HEK293 (cell line): ENCODE data around the gene MARVELD1.
"Not testable (repeated sequence)": the region's sequence is repeated elsewhere in the genome, so short reads cannot be mapped to it uniquely, and the experiment has no call there.

Experiments
- HOXD13 ChIP-seq: sonication (generic); formaldehyde crosslinking; IDR thresholded peaks from 2 replicates; pipeline ENCODE4 v1.8.0; 2022; ENCODE audit warnings: missing genetic modification reagents, borderline replicate concordance
- KLF10 ChIP-seq: fragments of 450-650 bp; IDR thresholded peaks from 2 replicates; pipeline ENCODE4 v1.5.1; 2018; ENCODE audit warnings: missing biosample characterization, mild to moderate bottlenecking, missing genetic modification characterization
- SETDB1 ChIP-seq: IDR thresholded peaks from one replicate; pipeline ENCODE4 v1.6.1; 2017; ENCODE audit warnings: mild to moderate bottlenecking, low read length, moderate library complexity, mixed read lengths; ENCODE audit not compliant: insufficient read length
- ZNF16 ChIP-seq: fragments of 450-650 bp; formaldehyde crosslinking; IDR thresholded peaks from 2 replicates; pipeline ENCODE4 v1.5.1; 2016; ENCODE audit warnings: low read depth, missing biosample characterization, missing genetic modification characterization
- ZNF175 ChIP-seq: fragments of 450-650 bp; formaldehyde crosslinking; IDR thresholded peaks from 2 replicates; pipeline ENCODE4 v1.5.1; 2016; ENCODE audit warnings: missing biosample characterization, missing genetic modification characterization
- ZNF24 ChIP-seq: fragments of 450-650 bp; formaldehyde crosslinking; IDR thresholded peaks from 2 replicates; pipeline ENCODE4 v1.5.1; 2016; ENCODE audit warnings: missing biosample characterization, missing genetic modification characterization
- ZNF335 ChIP-seq: fragments of 450-650 bp; formaldehyde crosslinking; conservative IDR thresholded peaks from 2 replicates; pipeline ENCODE4 v1.5.1; 2016; ENCODE audit warnings: missing biosample characterization, missing genetic modification characterization
- ZNF426 ChIP-seq: fragments of 450-650 bp; formaldehyde crosslinking; IDR thresholded peaks from 2 replicates; pipeline ENCODE4 v1.5.1; 2017; ENCODE audit warnings: missing biosample characterization, missing genetic modification characterization, mild to moderate bottlenecking, inconsistent platforms, moderate library complexity
- TF ChIP-seq, protein P1 (sequence below): fragments of 450-650 bp; formaldehyde crosslinking; IDR thresholded peaks from 2 replicates; pipeline ENCODE4 v1.5.1; 2016; ENCODE audit warnings: missing biosample characterization, missing genetic modification characterization
- TF ChIP-seq, protein P2 (sequence below): fragments of 450-650 bp; formaldehyde crosslinking; optimal IDR thresholded peaks from 2 replicates; pipeline ENCODE3; 2016; ENCODE audit warnings: missing biosample characterization, mild to moderate bottlenecking, missing genetic modification characterization
- TF ChIP-seq, protein P3 (sequence below): fragments of 450-650 bp; formaldehyde crosslinking; IDR thresholded peaks from 2 replicates; pipeline ENCODE4 v1.5.1; 2016; ENCODE audit warnings: missing biosample characterization, missing genetic modification characterization

DNA sequence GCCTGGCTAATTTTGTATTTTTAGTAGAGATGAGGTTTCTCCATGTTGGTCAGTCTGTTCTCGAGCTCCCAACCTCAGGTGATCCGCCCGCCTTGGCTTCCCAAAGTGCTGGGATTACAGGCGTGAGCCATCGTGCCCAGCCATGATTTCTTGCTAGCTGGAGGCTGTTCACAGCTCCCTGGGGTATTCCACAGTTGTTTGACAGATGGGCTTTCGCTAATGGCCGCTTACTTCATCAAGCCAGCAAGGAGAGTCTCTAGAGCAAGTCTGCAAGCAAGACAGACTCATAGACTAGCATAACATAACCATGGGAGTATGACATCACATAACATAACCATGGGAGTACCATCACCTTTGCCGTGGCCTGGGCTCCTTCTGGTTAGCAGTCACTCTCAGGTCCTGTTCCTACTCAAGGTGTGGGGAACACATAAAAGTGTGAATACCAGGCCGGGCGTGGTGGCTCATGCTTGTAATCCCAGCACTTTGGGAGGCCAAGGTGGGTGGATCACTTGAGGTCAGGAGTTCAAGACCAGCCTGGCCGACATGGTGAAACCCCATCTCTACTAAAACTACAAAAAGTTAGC is 15.4 kb upstream of the MARVELD1 start:
- not testable (repeated sequence) for TF ChIP-seq ZNF175; ZNF24 (tag by site-specific recombination); ZNF335 (tag by site-specific recombination); SETDB1; ZNF16 (tag by site-specific recombination); HOXD13 (CRISPR knock-in tag); ZNF426; KLF10 (tag by site-specific recombination)
- TF ChIP-seq, protein P1, sequence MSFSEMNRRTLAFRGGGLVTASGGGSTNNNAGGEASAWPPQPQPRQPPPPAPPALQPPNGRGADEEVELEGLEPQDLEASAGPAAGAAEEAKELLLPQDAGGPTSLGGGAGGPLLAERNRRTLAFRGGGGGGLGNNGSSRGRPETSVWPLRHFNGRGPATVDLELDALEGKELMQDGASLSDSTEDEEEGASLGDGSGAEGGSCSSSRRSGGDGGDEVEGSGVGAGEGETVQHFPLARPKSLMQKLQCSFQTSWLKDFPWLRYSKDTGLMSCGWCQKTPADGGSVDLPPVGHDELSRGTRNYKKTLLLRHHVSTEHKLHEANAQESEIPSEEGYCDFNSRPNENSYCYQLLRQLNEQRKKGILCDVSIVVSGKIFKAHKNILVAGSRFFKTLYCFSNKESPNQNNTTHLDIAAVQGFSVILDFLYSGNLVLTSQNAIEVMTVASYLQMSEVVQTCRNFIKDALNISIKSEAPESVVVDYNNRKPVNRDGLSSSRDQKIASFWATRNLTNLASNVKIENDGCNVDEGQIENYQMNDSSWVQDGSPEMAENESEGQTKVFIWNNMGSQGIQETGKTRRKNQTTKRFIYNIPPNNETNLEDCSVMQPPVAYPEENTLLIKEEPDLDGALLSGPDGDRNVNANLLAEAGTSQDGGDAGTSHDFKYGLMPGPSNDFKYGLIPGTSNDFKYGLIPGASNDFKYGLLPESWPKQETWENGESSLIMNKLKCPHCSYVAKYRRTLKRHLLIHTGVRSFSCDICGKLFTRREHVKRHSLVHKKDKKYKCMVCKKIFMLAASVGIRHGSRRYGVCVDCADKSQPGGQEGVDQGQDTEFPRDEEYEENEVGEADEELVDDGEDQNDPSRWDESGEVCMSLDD (tag by site-specific recombination): not testable (repeated sequence)
- TF ChIP-seq, protein P2, sequence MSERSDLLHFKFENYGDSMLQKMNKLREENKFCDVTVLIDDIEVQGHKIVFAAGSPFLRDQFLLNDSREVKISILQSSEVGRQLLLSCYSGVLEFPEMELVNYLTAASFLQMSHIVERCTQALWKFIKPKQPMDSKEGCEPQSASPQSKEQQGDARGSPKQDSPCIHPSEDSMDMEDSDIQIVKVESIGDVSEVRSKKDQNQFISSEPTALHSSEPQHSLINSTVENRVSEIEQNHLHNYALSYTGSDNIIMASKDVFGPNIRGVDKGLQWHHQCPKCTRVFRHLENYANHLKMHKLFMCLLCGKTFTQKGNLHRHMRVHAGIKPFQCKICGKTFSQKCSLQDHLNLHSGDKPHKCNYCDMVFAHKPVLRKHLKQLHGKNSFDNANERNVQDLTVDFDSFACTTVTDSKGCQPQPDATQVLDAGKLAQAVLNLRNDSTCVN (tag by site-specific recombination): not testable (repeated sequence)
- TF ChIP-seq, protein P3, sequence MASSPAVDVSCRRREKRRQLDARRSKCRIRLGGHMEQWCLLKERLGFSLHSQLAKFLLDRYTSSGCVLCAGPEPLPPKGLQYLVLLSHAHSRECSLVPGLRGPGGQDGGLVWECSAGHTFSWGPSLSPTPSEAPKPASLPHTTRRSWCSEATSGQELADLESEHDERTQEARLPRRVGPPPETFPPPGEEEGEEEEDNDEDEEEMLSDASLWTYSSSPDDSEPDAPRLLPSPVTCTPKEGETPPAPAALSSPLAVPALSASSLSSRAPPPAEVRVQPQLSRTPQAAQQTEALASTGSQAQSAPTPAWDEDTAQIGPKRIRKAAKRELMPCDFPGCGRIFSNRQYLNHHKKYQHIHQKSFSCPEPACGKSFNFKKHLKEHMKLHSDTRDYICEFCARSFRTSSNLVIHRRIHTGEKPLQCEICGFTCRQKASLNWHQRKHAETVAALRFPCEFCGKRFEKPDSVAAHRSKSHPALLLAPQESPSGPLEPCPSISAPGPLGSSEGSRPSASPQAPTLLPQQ: not testable (repeated sequence)
